HG02763 (cell line): ENCODE results near the gene METRNL.

Experiments used
- ATAC-seq: cut with Tn5 transposase; IDR thresholded peaks from one replicate; pipeline ENCODE4 v1.9.1; 2021; ENCODE audit warnings: mild to moderate bottlenecking, moderate library complexity; ENCODE audit not compliant: unreplicated experiment

Gene METRNL

GRCh38 chr17:83089328-83090132 lies 10.1 kb downstream of the METRNL start:
- no peak for ATAC-seq

- no peak for ATAC-seq
Observed at GRCh38 chr17:83090444-83091256, 11.2 kb downstream of the METRNL start.

DNA sequence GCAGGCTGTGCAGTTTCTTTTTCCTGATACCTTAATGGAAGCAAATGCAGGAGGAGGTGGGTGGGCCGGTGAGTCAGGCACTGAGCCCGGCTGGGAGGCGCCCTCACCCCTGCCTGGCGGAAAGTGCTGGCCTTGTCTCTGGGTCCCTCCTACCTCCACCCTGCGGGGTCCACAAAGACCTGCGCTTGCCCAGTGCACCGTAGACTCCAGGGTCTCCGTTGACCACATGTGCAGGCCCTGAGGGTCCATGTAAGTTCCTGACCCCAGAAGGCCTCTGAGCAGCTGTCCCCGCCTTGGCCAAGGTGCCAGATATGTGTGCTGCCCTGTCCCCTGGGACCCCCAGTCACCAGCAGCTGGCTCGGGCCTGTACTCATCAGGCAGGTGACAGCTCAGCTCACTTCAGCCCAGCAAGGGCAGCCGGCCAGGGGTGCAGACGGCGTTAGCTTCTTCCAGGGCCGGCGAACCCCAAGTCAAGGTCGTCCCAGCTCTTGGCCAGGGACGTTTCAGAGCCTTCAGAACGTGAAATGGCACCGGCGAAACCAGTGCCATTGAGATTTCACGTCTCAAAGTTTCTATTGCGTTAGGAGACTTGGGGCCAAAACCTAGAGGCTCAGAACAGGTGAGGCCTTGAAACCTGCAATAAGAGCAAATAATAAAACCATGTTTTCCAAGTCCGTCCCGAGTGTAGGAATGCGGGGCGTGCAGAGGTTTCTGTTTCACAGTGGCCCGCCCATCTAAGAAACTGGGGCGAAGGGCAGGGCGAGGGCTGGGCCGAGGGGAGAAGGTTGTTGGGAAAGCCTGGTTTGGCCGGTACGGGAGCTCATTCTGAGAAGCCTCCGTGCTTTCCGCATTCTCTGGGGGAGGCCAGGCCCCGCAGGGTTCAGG lies 12.1 kb downstream of the METRNL start:
- no peak for ATAC-seq

DNA sequence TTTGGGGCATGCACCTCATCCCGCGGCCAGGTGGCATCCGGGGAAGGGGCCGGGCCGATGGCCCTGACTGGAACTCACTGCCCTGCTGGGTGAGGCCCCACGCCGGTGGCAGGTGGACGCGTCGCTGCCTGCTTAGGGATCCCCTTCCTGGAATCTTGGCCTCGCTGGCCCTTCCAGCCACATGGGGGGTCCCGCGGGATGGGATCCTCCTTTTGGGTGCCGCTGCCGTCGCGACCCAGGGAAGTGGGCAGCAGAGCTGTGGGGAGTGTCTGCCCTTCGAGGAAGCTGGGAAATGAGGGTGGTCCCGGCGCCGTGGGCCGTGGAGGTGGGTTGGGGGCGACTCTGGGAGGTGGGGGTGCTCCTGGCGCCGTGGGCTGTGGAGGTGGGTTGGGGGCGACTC lies 12.8 kb downstream of the METRNL start:
- no peak for ATAC-seq

- ATAC-seq, result no peak
Observed at GRCh38 chr17:83092931-83093330, 13.5 kb downstream of the METRNL start.

DNA sequence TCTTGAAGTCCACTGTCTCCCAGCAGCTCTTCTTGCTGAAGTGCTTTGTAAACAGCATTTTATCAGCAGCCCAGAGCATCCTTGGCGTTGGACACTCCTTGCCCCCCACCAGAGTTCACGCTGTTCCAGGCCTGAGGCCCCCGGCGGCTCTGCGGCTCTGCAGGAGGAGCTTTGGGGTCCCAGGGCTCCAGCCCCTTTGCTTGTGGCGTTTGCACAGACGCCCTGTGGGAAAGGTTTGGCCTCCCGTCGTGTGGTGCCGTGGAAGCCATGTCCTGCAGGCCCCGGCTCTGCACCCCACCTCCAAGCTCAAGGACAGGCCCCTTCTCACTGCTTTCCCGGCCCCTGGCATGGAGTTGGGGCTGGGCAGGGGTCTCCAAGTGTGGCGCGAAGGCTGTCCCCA lies 14.1 kb downstream of the METRNL start:
- no peak for ATAC-seq

- ATAC-seq, result no peak
Observed at GRCh38 chr17:83094291-83094690, 14.9 kb downstream of the METRNL start.

- no peak for ATAC-seq
Observed at GRCh38 chr17:83095016-83095415, 15.6 kb downstream of the METRNL start.

DNA sequence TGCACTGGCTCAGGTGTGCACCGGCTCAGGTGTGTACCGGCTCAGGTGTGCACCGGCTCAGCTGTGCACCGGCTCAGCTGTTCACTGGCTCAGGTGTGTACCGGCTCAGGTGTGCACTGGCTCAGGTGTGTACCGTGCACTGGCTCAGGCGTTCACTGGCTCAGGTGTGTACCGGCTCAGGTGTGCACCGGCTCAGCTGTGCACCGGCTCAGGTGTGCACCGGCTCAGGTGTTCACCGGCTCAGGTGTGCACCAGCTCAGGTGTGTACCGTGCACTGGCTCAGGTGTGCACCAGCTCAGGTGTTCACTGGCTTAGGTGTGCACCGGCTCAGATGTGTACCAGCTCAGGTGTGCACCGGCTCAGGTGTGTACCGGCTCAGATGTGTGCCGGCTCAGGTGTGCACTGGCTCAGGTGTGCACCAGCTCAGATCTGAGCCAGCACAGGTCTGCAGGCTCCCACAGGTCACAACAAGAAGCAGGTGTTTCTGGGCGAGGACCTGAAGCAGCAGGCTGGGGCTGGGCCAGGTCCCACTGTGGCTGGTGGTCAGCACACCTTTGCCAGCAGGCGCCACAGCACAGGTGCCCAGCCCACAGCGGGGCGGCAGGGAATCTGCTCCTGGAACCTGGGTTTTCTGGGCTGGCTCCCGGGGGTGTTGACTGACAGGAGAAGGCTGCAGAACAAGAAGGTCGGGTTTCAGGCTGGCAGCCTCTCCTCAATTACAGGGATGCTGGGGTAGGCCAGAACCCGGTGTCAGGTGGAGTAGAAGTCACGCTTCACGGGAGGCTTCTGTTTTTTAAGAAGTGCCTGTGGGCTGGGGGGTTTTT lies 17.2 kb downstream of the METRNL start:
- ATAC-seq, result no peak

DNA sequence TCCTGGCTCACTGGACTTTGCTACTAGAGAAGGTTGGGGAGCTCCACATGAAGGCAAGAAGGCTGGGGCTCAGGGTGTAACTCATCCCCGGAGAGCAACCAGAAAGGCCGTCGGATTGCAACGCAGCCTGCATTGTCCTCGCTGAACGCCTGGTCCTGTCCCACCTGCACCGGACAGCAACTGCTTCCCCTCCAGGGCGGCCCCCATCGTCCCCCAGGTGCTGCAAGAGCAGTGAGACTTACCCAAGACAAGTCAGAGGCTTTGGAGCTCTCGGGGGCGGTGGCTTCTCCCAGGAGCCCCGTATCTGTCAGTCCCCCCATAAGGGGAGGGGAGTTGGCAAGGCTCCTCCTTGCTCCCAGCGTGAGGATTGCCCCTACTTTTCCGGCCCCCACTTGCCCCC lies 18.4 kb downstream of the METRNL start:
- ATAC-seq, result no peak

DNA sequence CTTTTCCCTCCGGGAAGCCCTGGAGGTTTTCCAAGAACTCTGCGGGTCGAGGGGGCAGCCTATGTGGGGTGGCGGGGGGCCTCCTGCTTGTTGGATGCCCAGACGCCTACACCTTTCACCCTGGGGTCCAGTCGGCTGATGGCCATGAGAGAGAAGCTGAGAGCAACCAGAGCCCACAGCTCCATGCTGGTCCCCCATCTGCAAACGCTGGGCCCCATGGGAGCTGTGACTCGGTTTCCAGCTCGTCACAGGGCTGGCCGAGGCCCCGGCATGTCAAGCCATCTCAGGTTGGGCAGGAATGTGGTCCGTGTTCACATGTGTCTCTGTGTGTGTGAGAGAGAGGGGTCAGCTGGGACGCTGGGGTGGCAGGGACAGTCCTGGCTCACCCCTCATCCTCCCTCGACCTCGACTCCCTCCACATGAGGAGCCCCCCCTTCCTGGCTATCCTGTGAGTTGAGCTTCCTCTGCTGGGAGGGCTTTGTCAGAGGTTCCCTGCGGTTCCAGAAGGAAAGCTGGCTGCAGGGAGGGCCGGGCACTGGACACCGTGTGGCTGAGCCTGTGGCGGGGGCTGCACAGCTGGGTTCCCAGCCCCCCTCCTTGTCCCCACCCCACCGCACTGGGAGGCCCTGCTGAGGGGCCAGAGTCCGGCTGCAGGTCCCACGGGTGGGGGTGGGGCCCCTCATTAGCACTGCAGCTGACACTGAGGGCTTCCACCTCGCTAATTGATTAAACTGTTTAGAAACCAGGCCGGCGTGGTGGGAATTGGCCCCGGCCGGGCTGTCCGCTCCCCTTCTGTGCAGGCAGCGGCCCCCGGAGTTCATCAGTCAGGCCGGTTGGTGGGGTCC lies 19.1 kb downstream of the METRNL start:
- ATAC-seq, result no peak

GRCh38 chr17:83099086-83099555 lies 19.7 kb downstream of the METRNL start:
- ATAC-seq, result no peak

GRCh38 chr17:83099570-83100181 lies 20.3 kb downstream of the METRNL start:
- no peak for ATAC-seq

DNA sequence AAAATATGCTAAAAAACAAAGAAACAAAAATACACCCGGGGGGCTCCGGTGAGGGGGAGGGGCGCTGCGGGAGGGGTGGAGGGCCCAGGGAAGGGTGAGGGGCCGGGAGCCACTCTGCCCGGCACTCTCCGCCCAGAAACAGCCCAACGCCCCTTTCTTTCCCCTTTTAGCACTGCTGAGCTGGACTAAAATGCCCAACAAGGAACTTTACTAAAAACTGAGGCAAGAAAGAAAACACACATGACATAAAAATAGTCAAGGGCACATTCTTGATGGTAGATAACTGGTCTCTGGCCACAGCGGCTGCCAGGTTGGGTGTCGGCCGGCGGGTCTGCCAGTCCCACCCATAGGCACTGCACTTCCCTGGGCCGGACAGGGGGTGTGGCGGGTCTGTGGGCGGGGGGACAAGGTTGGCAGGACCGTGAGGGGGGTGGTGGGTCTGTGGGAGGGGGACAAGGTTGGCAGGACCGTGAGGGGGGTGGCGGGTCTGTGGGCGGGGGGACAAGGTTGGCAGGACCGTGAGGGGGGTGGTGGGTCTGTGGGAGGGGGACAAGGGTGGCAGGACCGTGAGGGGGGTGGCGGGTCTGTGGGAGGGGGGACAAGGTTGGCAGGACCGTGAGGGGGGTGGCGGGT lies 20.9 kb downstream of the METRNL start:
- no peak for ATAC-seq

GRCh38 chr17:83100853-83101391 lies 21.5 kb downstream of the METRNL start:
- no peak for ATAC-seq

GRCh38 chr17:83101805-83102480 lies 22.5 kb downstream of the METRNL start:
- ATAC-seq, result no peak

DNA sequence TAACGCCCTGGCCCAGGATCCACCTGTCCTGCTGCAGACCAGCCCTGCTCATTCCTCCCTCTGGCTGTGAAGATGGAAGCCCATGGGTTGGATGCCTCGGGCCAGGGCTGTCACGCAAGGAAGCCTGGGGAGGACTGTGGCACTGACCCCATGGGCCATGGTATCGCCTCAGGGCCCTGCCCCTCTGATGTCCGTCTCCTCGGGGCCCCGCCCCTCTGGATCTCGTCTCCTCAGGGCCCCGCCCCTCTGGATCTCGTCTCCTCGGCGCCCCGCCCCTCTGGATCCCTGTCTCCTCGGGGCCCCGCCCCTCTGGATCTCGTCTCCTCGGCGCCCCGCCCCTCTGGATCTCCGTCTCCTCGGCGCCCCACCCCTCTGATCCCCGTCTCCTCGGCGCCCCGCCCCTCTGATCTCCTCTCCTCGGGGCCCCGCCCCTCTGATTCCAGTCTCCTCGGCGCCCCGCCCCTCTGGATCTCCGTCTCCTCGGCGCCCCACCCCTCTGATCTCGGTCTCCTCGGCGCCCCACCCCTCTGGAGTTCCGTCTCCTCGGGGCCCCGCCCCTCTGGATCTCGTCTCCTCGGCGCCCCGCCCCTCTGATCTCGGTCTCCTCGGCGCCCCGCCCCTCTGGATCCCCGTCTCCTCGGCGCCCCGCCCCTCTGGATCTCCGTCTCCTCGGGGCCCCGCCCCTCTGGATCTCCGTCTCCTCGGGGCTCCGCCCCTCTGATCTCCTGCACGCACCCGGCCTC lies 24.0 kb downstream of the METRNL start:
- no peak for ATAC-seq
